HL-60/S4 (cell line): ENCODE data around the gene TECTB.

ENCODE experiments used
- in situ Hi-C: fragments of 300-500 bp; cut with MboI; formaldehyde crosslinking; loops from 2 replicates; pipeline ENCODE4 v1.14.3; 2022; ENCODE audit warnings: low sequenced_read_pairs

The TECTB gene

DNA sequence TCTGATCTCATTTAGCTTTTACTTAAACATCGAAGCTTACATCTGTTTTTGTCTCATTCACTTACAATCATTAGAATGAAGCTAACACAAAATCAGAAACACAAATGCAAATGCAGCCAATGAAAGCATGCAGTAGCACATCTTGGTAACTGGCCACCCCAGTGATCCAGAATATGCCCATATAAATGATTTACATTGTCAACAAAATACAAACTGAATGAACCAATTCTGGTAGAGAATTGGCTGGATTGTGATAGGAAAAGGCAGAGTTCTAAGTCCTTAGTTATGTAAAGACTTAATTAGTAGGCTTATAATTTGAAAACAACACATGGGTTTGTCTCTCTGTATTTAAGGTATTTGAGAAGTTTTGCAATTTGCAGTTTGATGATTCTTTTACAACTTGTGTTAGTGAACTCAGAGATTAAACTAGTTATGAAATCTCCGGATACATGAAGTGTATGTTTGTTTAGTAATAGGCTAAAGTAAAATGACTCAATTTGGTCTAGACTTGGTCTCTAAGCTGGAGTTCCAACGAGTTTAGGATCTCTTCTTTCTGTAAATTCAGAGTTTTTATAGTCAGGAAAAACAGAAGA lies 21.2 kb downstream of the TECTB start:
- in situ Hi-C loops, result no loop called here

DNA sequence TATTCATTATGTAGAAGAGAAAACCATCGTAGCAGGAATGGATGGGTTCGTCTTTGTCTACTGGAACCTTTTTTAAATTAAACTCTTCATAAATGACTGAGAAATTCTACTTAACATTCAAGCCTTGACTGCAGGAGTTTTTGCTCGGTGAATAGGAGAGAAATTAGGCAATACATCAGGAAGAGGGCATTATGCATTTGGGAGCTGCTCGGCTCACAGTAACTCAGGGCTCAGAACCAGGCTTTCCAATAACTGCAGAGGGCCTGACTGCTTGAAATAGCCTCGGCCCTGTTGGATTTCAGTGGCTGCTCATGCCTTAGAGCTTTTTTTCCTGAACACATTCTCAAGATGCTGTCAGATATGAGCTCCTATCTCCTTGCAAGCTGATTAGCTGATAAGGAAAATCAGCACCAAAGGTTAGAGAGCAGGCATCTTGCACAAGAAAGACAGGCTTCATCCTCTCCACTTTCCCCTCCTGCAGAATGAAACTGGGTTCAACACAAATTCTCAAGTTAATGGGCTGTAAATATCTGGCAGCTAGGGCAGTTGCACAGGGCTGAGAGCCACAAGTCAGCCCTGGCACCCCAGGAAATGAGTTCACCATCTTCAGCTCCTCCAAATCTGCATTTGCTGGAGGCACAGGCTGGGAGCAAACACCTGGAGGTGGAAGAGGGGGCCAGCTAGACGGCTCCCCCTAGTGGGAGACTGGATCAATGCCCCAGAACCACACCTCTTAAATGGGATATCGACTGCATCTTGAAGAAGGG lies 24.3 kb downstream of the TECTB start:
- in situ Hi-C loops, result no loop called here

GRCh38 chr10:112308125-112308502 lies 24.9 kb downstream of the TECTB start:
- in situ Hi-C loops, result no loop called here

DNA sequence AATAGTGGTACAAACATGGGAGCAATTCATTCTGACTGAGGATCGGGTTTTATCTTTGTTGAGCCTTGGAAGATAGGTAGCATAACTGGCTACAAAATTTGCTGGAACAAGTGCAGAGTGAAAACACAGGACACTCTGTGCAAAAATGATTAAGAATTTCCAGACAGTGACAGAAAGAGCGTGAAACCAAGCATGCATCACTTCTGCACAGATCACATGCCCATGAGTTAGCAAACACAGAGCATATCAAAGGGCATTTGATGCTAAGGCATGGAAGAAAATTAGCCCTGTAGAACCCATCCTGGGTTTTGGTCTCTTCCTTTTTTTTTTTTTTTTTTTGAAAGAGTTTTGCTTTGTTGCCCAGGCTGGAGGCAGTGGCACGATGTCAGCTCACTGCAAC lies 28.3 kb downstream of the TECTB start:
- in situ Hi-C loops, result no loop called here

GRCh38 chr10:112313234-112313633 lies 30.0 kb downstream of the TECTB start:
- in situ Hi-C loops, result no loop called here

GRCh38 chr10:112313911-112314310 lies 30.7 kb downstream of the TECTB start:
- in situ Hi-C loops, result no loop called here

DNA sequence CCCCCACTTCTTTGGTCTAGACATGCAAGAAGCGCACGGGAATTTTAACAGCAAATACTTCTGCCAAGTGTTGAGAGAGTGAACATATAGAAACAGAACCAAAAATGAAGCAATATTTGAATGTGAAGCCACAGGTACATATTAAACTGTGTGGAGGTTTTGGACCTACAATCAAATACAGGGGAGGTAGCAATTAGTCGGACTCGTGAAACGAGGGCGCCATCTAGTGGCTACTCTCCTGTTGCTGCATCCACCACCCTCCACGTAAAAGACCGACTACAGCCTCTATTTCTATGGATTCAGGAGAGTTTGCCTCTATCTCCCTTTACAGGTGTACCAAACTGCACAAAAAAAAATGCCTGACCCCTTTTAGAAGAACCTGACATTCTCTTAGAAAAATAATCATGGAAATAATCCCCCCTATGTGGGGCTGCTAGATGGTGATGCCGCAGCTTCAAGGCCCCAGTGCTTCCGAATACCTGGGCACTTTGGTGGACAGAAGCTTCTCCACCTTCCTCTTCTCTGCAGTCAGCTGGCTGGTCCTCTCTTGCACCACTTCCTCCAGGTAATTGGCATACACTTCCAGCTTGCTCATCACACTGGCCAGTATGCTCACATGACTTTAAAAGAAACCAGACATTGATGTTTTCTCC lies 31.7 kb downstream of the TECTB start:
- in situ Hi-C loops, result no loop called here

- in situ Hi-C loops, result no loop called here
Observed at GRCh38 chr10:112327678-112328077, 44.5 kb downstream of the TECTB start.

GRCh38 chr10:112330162-112330561 lies 47.0 kb downstream of the TECTB start:
- in situ Hi-C loops, result no loop called here

DNA sequence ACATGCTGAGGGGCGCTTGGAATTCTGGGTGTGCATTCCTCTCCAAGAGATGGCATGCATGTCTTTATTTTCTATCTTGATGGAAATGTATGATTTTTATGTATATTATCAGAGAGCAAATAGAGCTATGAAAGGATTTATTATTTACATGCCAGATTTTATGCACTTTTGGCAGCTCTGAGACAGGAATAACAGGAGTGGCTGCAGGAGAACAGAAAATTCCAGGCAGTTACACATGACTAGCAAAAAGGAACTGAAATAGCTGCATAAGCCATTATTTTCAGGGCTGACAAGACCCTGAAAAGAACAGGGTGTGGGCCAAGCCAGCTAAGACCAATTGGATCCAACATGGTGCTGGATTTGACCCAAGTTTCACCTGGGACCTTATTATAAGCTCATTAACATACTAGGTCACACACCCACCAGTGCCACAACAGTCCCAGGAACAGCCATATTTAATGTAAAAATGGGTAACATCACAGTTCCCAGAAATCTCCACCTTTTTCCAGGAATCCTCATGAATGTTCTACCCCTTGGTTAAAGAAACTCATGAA lies 47.5 kb downstream of the TECTB start:
- in situ Hi-C loops, result no loop called here

GRCh38 chr10:112332022-112332421 lies 48.8 kb downstream of the TECTB start:
- in situ Hi-C loops, result no loop called here

DNA sequence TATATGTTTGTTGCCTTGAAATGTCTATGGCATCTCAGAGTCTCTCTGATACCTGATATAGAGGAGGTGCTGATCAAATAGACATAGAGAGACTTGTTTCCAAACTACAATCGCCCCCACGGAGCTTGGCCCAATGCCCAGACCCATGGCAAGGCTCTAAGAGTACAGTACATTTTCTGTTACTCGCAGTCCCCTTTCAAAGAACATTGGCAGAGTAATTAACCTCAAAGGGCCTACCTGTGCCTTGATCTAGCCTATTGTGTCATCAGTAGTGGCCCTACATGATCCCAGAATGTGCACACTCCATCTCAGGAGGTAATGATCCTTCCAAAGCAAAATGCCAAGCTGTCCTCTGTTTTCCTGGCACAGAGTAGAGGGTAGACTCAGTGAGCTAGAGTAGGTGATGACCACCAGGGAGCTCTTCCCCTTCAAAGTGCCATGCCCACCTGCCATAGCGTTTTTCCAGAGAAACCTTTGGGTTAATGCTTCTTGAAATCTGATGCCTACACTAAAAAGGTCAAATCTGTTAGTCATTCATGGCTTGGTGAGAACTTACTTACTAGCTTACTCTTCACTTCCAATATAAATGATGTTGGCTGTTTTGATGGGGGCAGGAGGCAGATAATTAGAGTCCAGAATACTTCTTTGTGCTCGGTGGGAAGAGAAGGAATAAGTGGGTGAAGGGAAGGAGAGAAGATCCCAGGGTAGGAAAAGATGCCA lies 49.5 kb downstream of the TECTB start:
- in situ Hi-C loops, result no loop called here

DNA sequence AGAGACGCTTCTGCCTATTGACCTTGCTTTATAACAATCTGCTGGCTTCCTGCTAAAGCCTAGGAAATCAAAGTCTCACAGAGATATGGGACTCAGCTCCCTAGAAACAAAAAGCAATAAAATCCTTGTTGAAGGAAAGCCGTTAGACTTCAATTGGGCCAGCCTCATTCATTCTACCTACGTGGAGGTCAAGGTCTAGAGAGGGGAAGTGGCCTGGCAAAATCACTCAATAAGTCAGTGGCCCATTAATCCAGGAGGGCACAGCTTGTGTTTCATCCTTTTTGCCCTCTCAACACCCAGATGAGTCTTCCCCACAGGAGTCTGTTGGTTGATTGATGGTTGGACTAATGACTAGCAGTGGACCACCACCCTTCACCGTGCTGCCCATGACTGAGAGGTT lies 50.3 kb downstream of the TECTB start:
- in situ Hi-C loops, result no loop called here

GRCh38 chr10:112335111-112335867 lies 52.1 kb downstream of the TECTB start:
- in situ Hi-C loops, result no loop called here

- in situ Hi-C loops, result no loop called here
Observed at GRCh38 chr10:112335868-112336265, 52.7 kb downstream of the TECTB start.

GRCh38 chr10:112336556-112337201 lies 53.5 kb downstream of the TECTB start:
- in situ Hi-C loops, result no loop called here

DNA sequence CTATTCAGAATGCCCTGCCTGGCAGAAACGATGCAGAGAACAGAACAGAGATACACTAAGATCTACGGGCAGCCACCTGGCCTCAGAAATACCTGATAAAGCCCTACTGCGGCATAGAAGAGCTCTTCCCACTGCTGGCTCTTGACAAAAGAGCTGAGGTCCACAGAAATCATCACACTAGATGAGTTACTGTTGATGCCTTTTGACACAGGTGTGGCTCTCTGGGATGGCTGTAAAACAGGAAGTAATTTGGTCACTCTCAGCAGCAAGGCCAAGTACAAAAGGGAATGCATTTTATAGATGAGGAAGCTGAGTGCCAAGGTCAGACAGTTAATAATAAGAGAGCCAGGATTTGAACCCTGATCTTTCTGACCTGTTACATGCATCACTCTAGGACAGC lies 55.8 kb downstream of the TECTB start:
- in situ Hi-C loops, result no loop called here

- in situ Hi-C loops, result no loop called here
Observed at GRCh38 chr10:112340601-112341000, 57.4 kb downstream of the TECTB start.

GRCh38 chr10:112343056-112343806 lies 60.0 kb downstream of the TECTB start:
- in situ Hi-C loops, result no loop called here
